HepG2 (cell line): Measurements from ENCODE around the gene PTPRF. TPM values are rescaled to one million over a fixed set of nuclear protein-coding genes. Genes with fewer than 3 reads are reported as not detected.

Experiments
- ESRRA ChIP-seq: sonication (generic); formaldehyde crosslinking; IDR thresholded peaks from 2 replicates; pipeline ENCODE4 v1.5.1; 2020; ENCODE audit warnings: mild to moderate bottlenecking, low read depth, missing genetic modification reagents
- HDAC2 ChIP-seq: sonication (generic); formaldehyde crosslinking; IDR thresholded peaks from 2 replicates; pipeline ENCODE4 v1.4.0; 2020; ENCODE audit warnings: missing genetic modification reagents
- HDAC6 ChIP-seq: fragments of 200-600 bp; sonication (generic); IDR thresholded peaks from 2 replicates; pipeline ENCODE4 v1.7.0; 2017; ENCODE audit warnings: mild to moderate bottlenecking, antibody characterized with exemption, low read length, low read depth
- HMGXB3 ChIP-seq: sonication (generic); formaldehyde crosslinking; IDR thresholded peaks from 2 replicates; pipeline ENCODE4 v1.4.0; 2020; ENCODE audit warnings: missing genetic modification reagents, borderline replicate concordance
- KDM5A ChIP-seq: fragments of 200-600 bp; sonication (generic); IDR thresholded peaks from 2 replicates; pipeline ENCODE4 v1.7.0; 2018; ENCODE audit warnings: antibody characterized with exemption, mild to moderate bottlenecking, low read length, borderline replicate concordance
- KLF16 ChIP-seq, 2 experiments: sonication (generic) in 1 of 2; formaldehyde crosslinking in 1 of 2; IDR thresholded peaks; 2 replicates each; pipeline versions ENCODE4 v1.6.1 to v1.8.0; 2016 to 2023; ENCODE audit warnings: missing genetic modification reagents in 2 of 2, missing compliant biosample characterization in 1 of 2
- MEF2D ChIP-seq: sonication (generic); formaldehyde crosslinking; IDR thresholded peaks from 2 replicates; pipeline ENCODE4 v1.5.1; 2020; ENCODE audit warnings: mild to moderate bottlenecking, missing genetic modification reagents
- NCOA2 ChIP-seq: sonication (generic); formaldehyde crosslinking; IDR thresholded peaks from 2 replicates; pipeline ENCODE4 v1.8.0; 2022; ENCODE audit warnings: inconsistent platforms
- RBAK ChIP-seq: sonication (generic); formaldehyde crosslinking; IDR thresholded peaks from 2 replicates; pipeline ENCODE4 v1.5.1; 2020; ENCODE audit warnings: mild to moderate bottlenecking, missing genetic modification reagents
- SNRNP70 ChIP-seq: fragments of 200-400 bp; formaldehyde crosslinking; IDR thresholded peaks from 2 replicates; pipeline ENCODE4 v1.6.1; 2017; ENCODE audit warnings: mild to moderate bottlenecking, low read depth, low read length, moderate library complexity
- SPEN ChIP-seq: sonication (generic); formaldehyde crosslinking; IDR thresholded peaks from 2 replicates; pipeline ENCODE4 v1.5.1; 2020; ENCODE audit warnings: low read depth, mild to moderate bottlenecking, missing genetic modification reagents
- TFDP2 ChIP-seq: sonication (generic); formaldehyde crosslinking; IDR thresholded peaks from 2 replicates; pipeline ENCODE4 v1.4.0; 2020; ENCODE audit warnings: missing genetic modification reagents
- YEATS2 ChIP-seq: sonication (generic); formaldehyde crosslinking; IDR thresholded peaks from 2 replicates; pipeline ENCODE4 v1.4.0; 2020; ENCODE audit warnings: missing genetic modification reagents, borderline replicate concordance
- ZFP90 ChIP-seq: sonication (generic); formaldehyde crosslinking; IDR thresholded peaks from 2 replicates; pipeline ENCODE4 v1.8.0; 2022; ENCODE audit warnings: missing genetic modification reagents, mild to moderate bottlenecking, inconsistent platforms, borderline replicate concordance
- ZNF24 ChIP-seq: fragments of 450-650 bp; IDR thresholded peaks from 2 replicates; pipeline ENCODE4 v1.6.1; 2017; ENCODE audit warnings: antibody characterized with exemption, mild to moderate bottlenecking
- ZNF570 ChIP-seq: sonication (generic); formaldehyde crosslinking; IDR thresholded peaks from 2 replicates; pipeline ENCODE4 v1.4.0; 2020; ENCODE audit warnings: mild to moderate bottlenecking, missing genetic modification reagents, borderline replicate concordance
- ZNF614 ChIP-seq: IDR thresholded peaks from 2 replicates; pipeline ENCODE4 v1.6.1; 2018; ENCODE audit warnings: missing biosample characterization, missing genetic modification reagents, inconsistent platforms, borderline replicate concordance
- ZNF691 ChIP-seq: sonication (generic); formaldehyde crosslinking; IDR thresholded peaks from 2 replicates; pipeline ENCODE4 v1.4.0; 2020; ENCODE audit warnings: missing genetic modification reagents, low read depth, mild to moderate bottlenecking, borderline replicate concordance
- ZNF776 ChIP-seq: sonication (generic); formaldehyde crosslinking; IDR thresholded peaks from 2 replicates; pipeline ENCODE4 v1.4.0; 2020; ENCODE audit warnings: mild to moderate bottlenecking, missing genetic modification reagents
- ZSCAN29 ChIP-seq: sonication (generic); formaldehyde crosslinking; conservative IDR thresholded peaks from 2 replicates; pipeline ENCODE4 v1.4.0; 2020; ENCODE audit warnings: mild to moderate bottlenecking, missing genetic modification reagents
- ZSCAN30 ChIP-seq: sonication (generic); formaldehyde crosslinking; IDR thresholded peaks from 2 replicates; pipeline ENCODE4 v1.5.0; 2020; ENCODE audit warnings: mild to moderate bottlenecking, missing genetic modification reagents
- ZSCAN31 ChIP-seq: sonication (generic); formaldehyde crosslinking; IDR thresholded peaks from 2 replicates; pipeline ENCODE4 v1.5.0; 2020; ENCODE audit warnings: low read depth, mild to moderate bottlenecking, missing genetic modification reagents
- polyA plus RNA-seq, 8 experiments: library from polyadenylated mRNA; depleted of rRNA in 3 of 8; stranded (reverse) in 7 of 8; unstranded in 1 of 8; fragments of >200 nt; fragmentation: Illumina TruSeq in 4 of 8; extraction: Trizol in 4 of 8; gene quantifications; 2 replicates each; pipeline versions ENCODE4 v1.2.1 to v1.2.3, GENCODE V29; 2011 to 2016; ENCODE audit warnings: low read depth in 4 of 8, missing spikeins in 1 of 8, mixed read lengths in 1 of 8; ENCODE audit not compliant: insufficient read depth in 1 of 8
- total RNA-seq, 5 experiments: library from RNA; depleted of rRNA; stranded (reverse); fragments of >200 nt; fragmentation: Illumina TruSeq; extraction: Trizol; gene quantifications; 2 replicates each; pipeline ENCODE4 v1.2.3, GENCODE V29; 2016; ENCODE audit warnings: low read depth in 1 of 5

PTPRF gene
- total and polyA plus RNA-seq, 2 of the 13 experiments (the other 11 are each of a cell fraction or from before 2014, with no cell fraction given), result 55.9 to 167 TPM

GRCh38 chr1:43548285-43549271, 17.9 kb downstream of the PTPRF start (continued):
- TF ChIP-seq SNRNP70 (no peak), ZNF614 (peak; percentile 96), NCOA2 (CRISPR knock-in tag) (peak; percentile 99), SPEN (peak; percentile 85; the same call in 1 of the 2 replicates), ZNF691 (peak; percentile 92; the same call in 1 of the 2 replicates), ZNF776 (CRISPR knock-in tag) (peak; percentile 82; the same call in 1 of the 2 replicates), KLF16 (CRISPR knock-in tag; IDR thresholded peaks at IDR 0.05) (peak in 1 of 2 experiments; percentile 97; a peak in 2 of 4 replicates), ZNF24 (no peak), MEF2D (peak; percentile 96), YEATS2 (peak; percentile 68; the same call in 1 of the 2 replicates), RBAK (CRISPR knock-in tag) (0 out of 2 replicates have a peak, but pooled peaks have one; percentile 18), HDAC6 (no peak), ZSCAN30 (CRISPR knock-in tag) (no peak), HMGXB3 (CRISPR knock-in tag) (peak; percentile 80; the same call in 1 of the 2 replicates), TFDP2 (CRISPR knock-in tag) (peak; percentile 57; the same call in 1 of the 2 replicates), ZFP90 (CRISPR knock-in tag) (peak; percentile 60; the same call in 1 of the 2 replicates), ESRRA (peak; percentile 88), ZSCAN31 (peak; percentile 86), ZSCAN29 (CRISPR knock-in tag) (peak; percentile 96), ZNF570 (CRISPR knock-in tag) (0 out of 2 replicates have a peak, but pooled peaks have one; percentile 51), KDM5A (no peak), HDAC2 (CRISPR knock-in tag) (peak; percentile 98)
